IMR-90 (cell line): ENCODE results near the gene ZDHHC12. TPM values are rescaled to one million over a fixed set of nuclear protein-coding genes. Genes with fewer than 3 reads are reported as not detected.

Source experiments
- ATAC-seq: fragments of 200-7000 bp; cut with Tn5 transposase; 2 replicates; pipeline ENCODE4 v1.9.1; 2020; ENCODE audit warnings: low read depth, mild to moderate bottlenecking, moderate library complexity
- BruUV-seq: library from RNA; stranded (reverse); fragments of 400-500 nt; replicated peaks from 2 replicates; lab custom pipeline; 2021; lab: Mats Ljungman, UMichigan
- CTCF ChIA-PET: fragments of 300-600 bp; formaldehyde crosslinking; extraction: SDS; loops from one replicate; lab custom pipeline; 2021; ENCODE audit warnings: antibody characterized with exemption; lab: Yijun Ruan, JAX
- POLR2A ChIA-PET: fragments of 300-600 bp; sonication (Branson Sonifier 250); formaldehyde crosslinking; loops from one replicate; lab custom pipeline; 2022; ENCODE audit warnings: antibody characterized with exemption; ENCODE audit not compliant: unreplicated experiment; lab: Charles Lee
- DNase-seq: peaks from one replicate; pipeline ENCODE4 v3.0.0; 2013
- H2AFZ ChIP-seq: replicated peaks from 2 replicates; pipeline ENCODE3; 2013; ENCODE audit warnings: low read length, mild to moderate bottlenecking; ENCODE audit not compliant: poor library complexity
- H2AK5ac ChIP-seq: 2 replicates; pipeline ENCODE4 v1.6.1; 2013; ENCODE audit warnings: low read depth, low read length, inconsistent platforms
- H2AK9ac ChIP-seq: replicated peaks from 2 replicates; pipeline ENCODE3; 2013; ENCODE audit warnings: mild to moderate bottlenecking, low read depth, low read length, moderate library complexity; ENCODE audit not compliant: poor library complexity
- H2BK120ac ChIP-seq: 2 replicates; pipeline ENCODE4 v1.6.1; 2013; ENCODE audit warnings: low read depth, low read length, inconsistent platforms
- H2BK15ac ChIP-seq: 3 replicates; pipeline ENCODE4 v1.6.1; 2013; ENCODE audit warnings: low read depth, low read length, inconsistent platforms
- H2BK20ac ChIP-seq: 2 replicates; pipeline ENCODE4 v1.6.1; 2013; ENCODE audit warnings: low read depth, mild to moderate bottlenecking, inconsistent platforms, low read length, moderate library complexity
- H2BK5ac ChIP-seq: 2 replicates; pipeline ENCODE4 v1.6.1; 2013; ENCODE audit warnings: mild to moderate bottlenecking, low read depth, low read length, inconsistent platforms; ENCODE audit not compliant: poor library complexity, severe bottlenecking
- H3K14ac ChIP-seq: replicated peaks from 2 replicates; pipeline ENCODE4 v1.6.1; 2013; ENCODE audit warnings: low read depth, low read length, inconsistent platforms
- H3K18ac ChIP-seq: 2 replicates; pipeline ENCODE4 v1.6.1; 2013; ENCODE audit warnings: low read depth, low read length, control low read depth
- H3K23ac ChIP-seq: 2 replicates; pipeline ENCODE4 v1.6.1; 2013; ENCODE audit warnings: low read depth, low read length, inconsistent platforms
- H3K27ac ChIP-seq: 2 replicates; pipeline ENCODE4 v1.5.1; 2013; ENCODE audit warnings: mild to moderate bottlenecking, control low read depth, low read length; ENCODE audit not compliant: insufficient read depth
- H3K27me3 ChIP-seq: 2 replicates; pipeline ENCODE4 v1.6.1; 2013; ENCODE audit warnings: low read length; ENCODE audit not compliant: control insufficient read depth, insufficient read depth
- H3K36me3 ChIP-seq: 2 replicates; pipeline ENCODE4 v1.6.1; 2013; ENCODE audit warnings: low read length, mixed read lengths; ENCODE audit not compliant: control insufficient read depth, insufficient read depth
- H3K4ac ChIP-seq: 2 replicates; pipeline ENCODE4 v1.6.1; 2013; ENCODE audit warnings: low read depth, low read length, inconsistent platforms
- H3K4me1 ChIP-seq: 2 replicates; pipeline ENCODE4 v1.6.1; 2013; ENCODE audit warnings: low read length, mixed read lengths; ENCODE audit not compliant: control insufficient read depth, insufficient read depth
- H3K4me2 ChIP-seq: 2 replicates; pipeline ENCODE4 v1.6.1; 2013; ENCODE audit warnings: low read depth, mild to moderate bottlenecking, control low read depth, low read length, moderate library complexity
- H3K4me3 ChIP-seq: 2 replicates; pipeline ENCODE4 v1.5.1; 2013; ENCODE audit warnings: low read depth, mild to moderate bottlenecking, control low read depth, low read length, moderate library complexity; ENCODE audit not compliant: insufficient read depth
- H3K56ac ChIP-seq: 2 replicates; pipeline ENCODE4 v1.6.1; 2013; ENCODE audit warnings: low read length, inconsistent platforms; ENCODE audit not compliant: insufficient read depth; ENCODE audit errors: extremely low read depth
- H3K79me1 ChIP-seq, 2 experiments: 2 replicates each; pipeline ENCODE4 v1.6.1; 2013; ENCODE audit warnings: low read length in 2 of 2, inconsistent platforms in 1 of 2, low read depth in 1 of 2
- H3K9ac ChIP-seq: 2 replicates; pipeline ENCODE4 v1.6.1; 2013; ENCODE audit warnings: low read depth, low read length, control low read depth
- H3K9me1 ChIP-seq: 2 replicates; pipeline ENCODE4 v1.6.1; 2013; ENCODE audit warnings: low read length, inconsistent platforms; ENCODE audit not compliant: insufficient read depth
- H3K9me3 ChIP-seq: 2 replicates; pipeline ENCODE4 v1.6.1; 2013; ENCODE audit warnings: low read length; ENCODE audit not compliant: control insufficient read depth, insufficient read depth
- H4K20me1 ChIP-seq: 2 replicates; pipeline ENCODE4 v1.6.1; 2013; ENCODE audit warnings: low read length, inconsistent platforms; ENCODE audit not compliant: insufficient read depth
- H4K5ac ChIP-seq: 2 replicates; pipeline ENCODE4 v1.6.1; 2013; ENCODE audit warnings: mild to moderate bottlenecking, low read depth, low read length, control low read depth
- H4K8ac ChIP-seq, 2 experiments: 2 replicates each; pipeline ENCODE4 v1.6.1; 2013; ENCODE audit warnings: low read depth in 2 of 2, low read length in 2 of 2, control low read depth in 1 of 2, inconsistent platforms in 1 of 2
- H4K91ac ChIP-seq: 2 replicates; pipeline ENCODE4 v1.6.1; 2013; ENCODE audit warnings: low read depth, low read length, inconsistent platforms; ENCODE audit not compliant: insufficient read depth
- BHLHE40 ChIP-seq: fragments of 150-350 bp; IDR thresholded peaks from 2 replicates; pipeline ENCODE4 v1.6.1; 2016; ENCODE audit warnings: mild to moderate bottlenecking, low read depth, low read length
- CEBPB ChIP-seq: IDR thresholded peaks from 2 replicates; pipeline ENCODE4 v1.6.1; 2012; ENCODE audit warnings: low read depth, low read length, improper control_type of control experiment
- CHD1 ChIP-seq: IDR thresholded peaks from 2 replicates; pipeline ENCODE4 v1.6.1; 2012; ENCODE audit warnings: low read depth, low read length, improper control_type of control experiment
- CTCF ChIP-seq: conservative IDR thresholded peaks from 2 replicates; pipeline ENCODE4 v1.5.1; 2012; ENCODE audit warnings: mild to moderate bottlenecking, low read depth, low read length, improper control_type of control experiment
- ELK1 ChIP-seq: fragments of 150-350 bp; IDR thresholded peaks from 2 replicates; pipeline ENCODE4 v1.6.1; 2016; ENCODE audit warnings: low read depth, mild to moderate bottlenecking, low read length, moderate library complexity, borderline replicate concordance
- FOS ChIP-seq: fragments of 150-350 bp; IDR thresholded peaks from 2 replicates; pipeline ENCODE4 v1.6.1; 2016; ENCODE audit warnings: low read depth, low read length
- MAFK ChIP-seq: IDR thresholded peaks from 2 replicates; pipeline ENCODE4 v1.6.1; 2012; ENCODE audit warnings: low read depth, low read length, improper control_type of control experiment
- MAZ ChIP-seq: IDR thresholded peaks from 2 replicates; pipeline ENCODE4 v1.6.1; 2012; ENCODE audit warnings: low read depth, mild to moderate bottlenecking, low read length, improper control_type of control experiment, moderate library complexity, borderline replicate concordance
- NFE2L2 ChIP-seq: fragments of 150-350 bp; IDR thresholded peaks from 2 replicates; pipeline ENCODE4 v1.6.1; 2016; ENCODE audit warnings: low read depth, mild to moderate bottlenecking, low read length
- POLR2A ChIP-seq: IDR thresholded peaks from 2 replicates; pipeline ENCODE4 v1.6.1; 2012; ENCODE audit warnings: mild to moderate bottlenecking, low read depth, low read length
- RAD21 ChIP-seq: IDR thresholded peaks from 2 replicates; pipeline ENCODE4 v1.6.1; 2012; ENCODE audit warnings: low read length, improper control_type of control experiment
- RCOR1 ChIP-seq: IDR thresholded peaks from 2 replicates; pipeline ENCODE4 v1.6.1; 2012; ENCODE audit warnings: mild to moderate bottlenecking, low read length, improper control_type of control experiment; ENCODE audit not compliant: insufficient replicate concordance
- RFX5 ChIP-seq: IDR thresholded peaks from 2 replicates; pipeline ENCODE4 v1.8.0; 2012; ENCODE audit warnings: low read depth, mild to moderate bottlenecking, low read length, moderate library complexity
- SMC3 ChIP-seq: fragments of 150-350 bp; IDR thresholded peaks from 2 replicates; pipeline ENCODE4 v1.6.1; 2016; ENCODE audit warnings: low read depth, mild to moderate bottlenecking, antibody characterized with exemption, low read length, moderate library complexity
- WGBS, 2 experiments: methylation state at CpG; one replicate each; pipeline versions ENCODE4 v1.1.5 to v1.1.7; 2013; ENCODE audit warnings: missing lambda C conversion rate in 2 of 2; ENCODE audit not compliant: insufficient read length in 1 of 2; ENCODE audit errors: extremely low coverage in 2 of 2; 5-methylcytosine and 5-hydroxymethylcytosine counted together
- dilution Hi-C: fragments of 300-500 bp; cut with HindIII; formaldehyde crosslinking; loops from one replicate; pipeline ENCODE4 v1.14.3; 2018; ENCODE audit warnings: low sequenced_read_pairs; ENCODE audit not compliant: unreplicated experiment
- in situ Hi-C: fragments of 300-500 bp; cut with MboI; formaldehyde crosslinking; loops from 3 replicates; pipeline ENCODE4 v1.14.3; 2019; ENCODE audit warnings: low sequenced_read_pairs, inconsistent platforms, mixed read lengths
- intact Hi-C: fragments of 100-400 bp; cut with micrococcal nuclease; formaldehyde crosslinking; loops from 2 replicates; pipeline ENCODE4 v1.10.0; 2022
- polyA plus RNA-seq, 3 experiments: library from polyadenylated mRNA; depleted of rRNA; stranded (reverse); fragments of >200 nt; gene quantifications; 2 replicates each; pipeline ENCODE4 v1.2.3, GENCODE V29; 2012; ENCODE audit warnings: low replicate concordance in 1 of 3
- total RNA-seq: library from RNA; depleted of rRNA; stranded (reverse); fragments of >200 nt; gene quantifications from 2 replicates; pipeline ENCODE4 v1.2.3, GENCODE V29; 2012
- TF ChIP-seq, protein P1 (sequence below): fragments of 150-350 bp; IDR thresholded peaks from 2 replicates; pipeline ENCODE4 v1.6.1; 2017; ENCODE audit warnings: mild to moderate bottlenecking, antibody characterized with exemption, low read length, low read depth

ZDHHC12 gene
- total and polyA plus RNA-seq, 2 of the 4 experiments (the other 2 are of a cell fraction), result 16.7 to 60.7 TPM

DNA sequence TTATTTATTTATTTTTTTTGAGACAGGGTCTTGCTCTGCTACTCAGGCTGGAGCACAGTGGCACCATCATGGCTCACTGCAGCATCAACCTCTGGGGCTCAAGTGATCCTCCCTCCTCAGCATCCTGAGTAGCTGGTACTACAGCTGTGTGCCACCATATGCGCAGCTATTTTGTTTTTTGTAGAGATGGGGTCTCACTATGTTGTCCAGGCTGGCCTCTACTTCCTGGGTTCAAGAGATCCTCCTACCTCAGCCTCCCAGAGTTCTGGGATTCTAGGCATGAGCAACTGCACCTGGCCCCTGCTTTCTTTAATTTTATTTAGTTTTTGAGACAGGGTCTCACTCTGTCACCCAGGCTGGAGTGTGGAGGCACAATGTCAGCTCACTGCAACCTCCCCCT is 19.5 kb upstream of the ZDHHC12 start:
- Histone ChIP-seq H2BK120ac (no peak overlapping the region), H3K4me1 (no peaks in the 10 kb centered on the region), H3K18ac (no peak overlapping the region), H3K23ac (no peak overlapping the region), H4K91ac (no peak overlapping the region), H3K36me3 (peaks cover 26% of the 10 kb centered on the region), H2BK20ac (no peak overlapping the region), H4K20me1 (no peaks in the 10 kb centered on the region), H3K9ac (no peak overlapping the region), H3K56ac (no peak overlapping the region), H4K5ac (no peak overlapping the region), H3K4me2 (no peak overlapping the region), H3K9me1 (0 out of 2 replicates have a peak, but pooled peaks cover 2% of the 10 kb centered on the region), H2BK5ac (no peak overlapping the region), H2AFZ (no peak overlapping the region), H3K4ac (no peak overlapping the region), H3K27me3 (no peaks in the 10 kb centered on the region), H2AK5ac (no peak overlapping the region), H2BK15ac (no peak overlapping the region), H3K27ac (no peak overlapping the region), H3K9me3 (no peaks in the 10 kb centered on the region), H2AK9ac (no peak overlapping the region), H3K14ac (no peak overlapping the region), H4K8ac (no peak overlapping the region), H3K79me1 (no peaks in the 10 kb centered on the region), H3K4me3 (no peak overlapping the region)
- ATAC-seq (no peak), DNase-seq (no peak)
- POLR2A ChIA-PET, result no interaction called here
- WGBS, 2 experiments, result no CpG with 5 or more reads among the region's 1 CpG
- no TSS peak for BruUV-seq
- CTCF ChIA-PET, result no interaction called here
- TF ChIP-seq MAFK (no peak), FOS (no peak), NFE2L2 (no peak), ELK1 (no peak), CHD1 (no peak), RCOR1 (no peak), BHLHE40 (no peak), RAD21 (no peak), MAZ (no peak), CTCF (no peak), POLR2A (no peak), RFX5 (no peak), CEBPB (no peak), SMC3 (no peak)
- TF ChIP-seq, protein P1, sequence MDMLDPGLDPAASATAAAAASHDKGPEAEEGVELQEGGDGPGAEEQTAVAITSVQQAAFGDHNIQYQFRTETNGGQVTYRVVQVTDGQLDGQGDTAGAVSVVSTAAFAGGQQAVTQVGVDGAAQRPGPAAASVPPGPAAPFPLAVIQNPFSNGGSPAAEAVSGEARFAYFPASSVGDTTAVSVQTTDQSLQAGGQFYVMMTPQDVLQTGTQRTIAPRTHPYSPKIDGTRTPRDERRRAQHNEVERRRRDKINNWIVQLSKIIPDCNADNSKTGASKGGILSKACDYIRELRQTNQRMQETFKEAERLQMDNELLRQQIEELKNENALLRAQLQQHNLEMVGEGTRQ, result no peak
- intact Hi-C loops, result no loop called here
- dilution Hi-C loops, result no loop called here
- in situ Hi-C loops, result no loop called here
